Measurements from ENCODE around the gene AMOTL1. TPM values are rescaled to one million over a fixed set of nuclear protein-coding genes. Genes with fewer than 3 reads are reported as not detected.

Gene AMOTL1
- total RNA-seq, 4 donors from 2014 or later: 150 to 393 (median 244) TPM

- Histone ChIP-seq H3K27ac (no peak overlapping the region), H3K4me3 (no peak overlapping the region), H3K9me3 (no peaks in the 10 kb centered on the region), H3K36me3 (peaks cover 2 to 73% of the 10 kb centered on the region in 2 donors), H3K4me1 (no peaks in the 10 kb centered on the region), H3K27me3 (no peaks in the 10 kb centered on the region)
- intact Hi-C loops (cut with DNase I; ENCODE audit: low total_unique reads): no loop called here
- in situ Hi-C loops (cut with MboI; ENCODE audit: low sequenced_read_pairs in 4 of 4): no loop called here
- ATAC-seq: no peak
- no peak for DNase-seq
- no peak for TF ChIP-seq POLR2A (IDR thresholded peaks at IDR 0.05)
- TF ChIP-seq, protein P1, sequence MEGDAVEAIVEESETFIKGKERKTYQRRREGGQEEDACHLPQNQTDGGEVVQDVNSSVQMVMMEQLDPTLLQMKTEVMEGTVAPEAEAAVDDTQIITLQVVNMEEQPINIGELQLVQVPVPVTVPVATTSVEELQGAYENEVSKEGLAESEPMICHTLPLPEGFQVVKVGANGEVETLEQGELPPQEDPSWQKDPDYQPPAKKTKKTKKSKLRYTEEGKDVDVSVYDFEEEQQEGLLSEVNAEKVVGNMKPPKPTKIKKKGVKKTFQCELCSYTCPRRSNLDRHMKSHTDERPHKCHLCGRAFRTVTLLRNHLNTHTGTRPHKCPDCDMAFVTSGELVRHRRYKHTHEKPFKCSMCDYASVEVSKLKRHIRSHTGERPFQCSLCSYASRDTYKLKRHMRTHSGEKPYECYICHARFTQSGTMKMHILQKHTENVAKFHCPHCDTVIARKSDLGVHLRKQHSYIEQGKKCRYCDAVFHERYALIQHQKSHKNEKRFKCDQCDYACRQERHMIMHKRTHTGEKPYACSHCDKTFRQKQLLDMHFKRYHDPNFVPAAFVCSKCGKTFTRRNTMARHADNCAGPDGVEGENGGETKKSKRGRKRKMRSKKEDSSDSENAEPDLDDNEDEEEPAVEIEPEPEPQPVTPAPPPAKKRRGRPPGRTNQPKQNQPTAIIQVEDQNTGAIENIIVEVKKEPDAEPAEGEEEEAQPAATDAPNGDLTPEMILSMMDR (IDR thresholded peaks at IDR 0.05 in 4 of 5, conservative IDR thresholded peaks at IDR 0.05 in 1 of 5): no peak
Observed at GRCh38 chr11:94880216-94880615, 112.1 kb downstream of the AMOTL1 start.

GRCh38 chr11:94882931-94883330, 114.8 kb downstream of the AMOTL1 start:
- H3K9me3 ChIP-seq: no peaks in the 10 kb centered on the region
- DNase-seq: no peak
- in situ Hi-C loops (cut with MboI; ENCODE audit: low sequenced_read_pairs in 4 of 4) (no loop called here), intact Hi-C loops (cut with DNase I; ENCODE audit: low total_unique reads) (no loop called here)
- no peak overlapping the region for H3K4me3 ChIP-seq
- H3K27me3 ChIP-seq: no peaks in the 10 kb centered on the region
- no peaks in the 10 kb centered on the region for H3K4me1 ChIP-seq
- no peak for TF ChIP-seq POLR2A (IDR thresholded peaks at IDR 0.05)
- TF ChIP-seq, protein P1 (IDR thresholded peaks at IDR 0.05 in 4 of 5, conservative IDR thresholded peaks at IDR 0.05 in 1 of 5): no peak
- no peak overlapping the region for H3K27ac ChIP-seq
- no peak for ATAC-seq
- H3K36me3 ChIP-seq: peaks cover 0 to 46% of the 10 kb centered on the region in 2 donors

- H3K27me3 ChIP-seq: no peaks in the 10 kb centered on the region
- peaks cover 0 to 38% of the 10 kb centered on the region in 2 donors for H3K36me3 ChIP-seq
- no peak for ATAC-seq
- TF ChIP-seq, protein P1 (IDR thresholded peaks at IDR 0.05 in 4 of 5, conservative IDR thresholded peaks at IDR 0.05 in 1 of 5): no peak
- no peak for TF ChIP-seq POLR2A (IDR thresholded peaks at IDR 0.05)
- no peak overlapping the region for H3K4me3 ChIP-seq
- DNase-seq: no peak
- H3K9me3 ChIP-seq: no peaks in the 10 kb centered on the region
- in situ Hi-C loops (cut with MboI; ENCODE audit: low sequenced_read_pairs in 4 of 4): no loop called here
- no peak overlapping the region for H3K27ac ChIP-seq
- intact Hi-C loops (cut with DNase I; ENCODE audit: low total_unique reads): no loop called here
- H3K4me1 ChIP-seq: no peaks in the 10 kb centered on the region
Observed at GRCh38 chr11:94883878-94884277, 115.7 kb downstream of the AMOTL1 start.

- ATAC-seq (no peak), DNase-seq (no peak)
- Histone ChIP-seq H3K36me3 (peaks cover 0 to 33% of the 10 kb centered on the region in 2 donors), H3K9me3 (no peaks in the 10 kb centered on the region), H3K4me3 (no peak overlapping the region), H3K4me1 (no peaks in the 10 kb centered on the region), H3K27ac (no peak overlapping the region), H3K27me3 (no peaks in the 10 kb centered on the region)
- TF ChIP-seq, protein P1 (IDR thresholded peaks at IDR 0.05 in 4 of 5, conservative IDR thresholded peaks at IDR 0.05 in 1 of 5): no peak
- no peak for TF ChIP-seq POLR2A (IDR thresholded peaks at IDR 0.05)
- intact Hi-C loops (cut with DNase I; ENCODE audit: low total_unique reads) (no loop called here), in situ Hi-C loops (cut with MboI; ENCODE audit: low sequenced_read_pairs in 4 of 4) (no loop called here)
Observed at GRCh38 chr11:94884376-94884775, 116.2 kb downstream of the AMOTL1 start.

GRCh38 chr11:94885133-94885532, 117.0 kb downstream of the AMOTL1 start:
- Histone ChIP-seq H3K27ac (no peak overlapping the region), H3K36me3 (peaks cover 0 to 28% of the 10 kb centered on the region in 2 donors), H3K4me1 (no peaks in the 10 kb centered on the region), H3K9me3 (no peaks in the 10 kb centered on the region), H3K4me3 (no peak overlapping the region), H3K27me3 (no peaks in the 10 kb centered on the region)
- in situ Hi-C loops (cut with MboI; ENCODE audit: low sequenced_read_pairs in 4 of 4) (no loop called here), intact Hi-C loops (cut with DNase I; ENCODE audit: low total_unique reads) (no loop called here)
- no peak for ATAC-seq
- TF ChIP-seq, protein P1 (IDR thresholded peaks at IDR 0.05 in 4 of 5, conservative IDR thresholded peaks at IDR 0.05 in 1 of 5): no peak
- TF ChIP-seq POLR2A (IDR thresholded peaks at IDR 0.05): no peak
- DNase-seq: no peak
